ENCODE data around the gene FTH1. TPM values are rescaled to one million over a fixed set of nuclear protein-coding genes. Genes with fewer than 3 reads are reported as not detected.
A peak's percentile ranks its signal among the peaks of the same experiment; 100 is the strongest.

The FTH1 gene
- total and polyA plus RNA-seq, 2 of the 13 experiments (the other 11 are each of a cell fraction or from before 2014, with no cell fraction given) = 607 to 760 TPM

DNA sequence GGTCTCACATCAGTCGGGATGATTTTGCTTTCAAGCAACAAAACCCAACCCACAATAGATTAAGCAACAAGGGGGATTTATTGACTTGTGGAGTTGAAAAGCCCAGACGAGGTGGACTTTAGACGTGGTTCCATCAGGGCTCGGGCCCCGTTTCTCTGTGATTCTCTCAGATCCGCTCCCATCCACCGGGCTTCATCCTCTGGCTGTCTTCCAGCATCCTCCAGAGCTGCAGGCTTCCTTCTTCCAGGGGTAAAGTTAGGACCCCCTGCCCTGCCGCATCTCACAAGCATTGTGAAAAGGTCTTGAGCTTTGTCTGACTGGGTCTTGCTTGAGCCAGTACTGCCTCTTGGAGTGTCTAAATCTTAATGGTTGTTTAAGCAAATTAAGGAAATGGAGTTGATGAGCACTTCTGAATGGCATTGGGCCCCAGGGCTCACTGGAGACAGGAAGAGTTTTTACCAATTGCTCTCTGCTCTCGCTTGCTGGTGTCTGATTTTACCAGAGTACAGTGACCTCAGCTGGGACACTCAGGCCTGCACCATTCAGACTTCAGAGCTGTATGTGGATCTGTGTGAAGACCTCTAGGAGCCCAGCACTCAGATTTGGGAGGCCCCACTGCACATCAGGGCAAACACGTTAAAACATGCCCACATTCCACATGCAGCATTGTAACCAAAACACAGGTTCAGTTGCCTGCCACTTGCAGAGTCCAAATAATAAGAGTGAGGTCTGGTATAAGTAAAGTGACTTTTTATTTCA is 13.5 kb upstream of the FTH1 start (continued):
- TF ChIP-seq NR3C1 (CRISPR knock-in tag; IDR thresholded peaks at IDR 0.05) (no peak), KDM1A (CRISPR knock-in tag; IDR thresholded peaks at IDR 0.05) (no peak), HNF4G (IDR thresholded peaks at IDR 0.05; ENCODE audit: borderline replicate concordance, low read depth, low read length) (peak; percentile 94), HNF4G (CRISPR knock-in tag; IDR thresholded peaks at IDR 0.05; ENCODE audit: borderline replicate concordance, low read depth) (peak; percentile 84), TMF1 (CRISPR knock-in tag; IDR thresholded peaks at IDR 0.05; ENCODE audit: low read depth) (0 out of 2 replicates have a peak, but pooled peaks have one; percentile 61), ZNF543 (CRISPR knock-in tag; IDR thresholded peaks at IDR 0.05) (no peak), ZNF557 (CRISPR knock-in tag; IDR thresholded peaks at IDR 0.05) (no peak), MAZ (IDR thresholded peaks at IDR 0.05; ENCODE audit: borderline replicate concordance, low read depth, low read length) (no peak), MAZ (CRISPR knock-in tag; IDR thresholded peaks at IDR 0.05; ENCODE audit: low read depth) (peak; percentile 25; the same call in 1 of the 2 replicates), ZNF121 (CRISPR knock-in tag; IDR thresholded peaks at IDR 0.05) (peak; percentile 23; the same call in 1 of the 2 replicates), ARNT2 (CRISPR knock-in tag; IDR thresholded peaks at IDR 0.05; ENCODE audit: low read depth) (no peak; the same call in 1 of the 2 replicates), SP140L (CRISPR knock-in tag; IDR thresholded peaks at IDR 0.05; ENCODE audit: borderline replicate concordance) (no peak), RBFOX2 (IDR thresholded peaks at IDR 0.05; ENCODE audit: low read depth, low read length) (peak; percentile 29; the same call in 1 of the 2 replicates), ZNF891 (CRISPR knock-in tag; IDR thresholded peaks at IDR 0.05) (no peak), ZNF567 (CRISPR knock-in tag; IDR thresholded peaks at IDR 0.05; ENCODE audit: borderline replicate concordance) (no peak), ZNF777 (CRISPR knock-in tag; IDR thresholded peaks at IDR 0.05) (peak; percentile 23; the same call in 1 of the 2 replicates), FOSL2 (CRISPR knock-in tag; IDR thresholded peaks at IDR 0.05) (peak; percentile 51), ZNF563 (CRISPR knock-in tag; IDR thresholded peaks at IDR 0.05) (no peak), TRIM24 (CRISPR knock-in tag; IDR thresholded peaks at IDR 0.05) (no peak), DMAP1 (CRISPR knock-in tag; IDR thresholded peaks at IDR 0.05) (no peak; the same call in 1 of the 2 replicates), IRF2 (CRISPR knock-in tag; IDR thresholded peaks at IDR 0.05) (0 out of 2 replicates have a peak, but pooled peaks have one; percentile 9)
- TF ChIP-seq, protein P1, sequence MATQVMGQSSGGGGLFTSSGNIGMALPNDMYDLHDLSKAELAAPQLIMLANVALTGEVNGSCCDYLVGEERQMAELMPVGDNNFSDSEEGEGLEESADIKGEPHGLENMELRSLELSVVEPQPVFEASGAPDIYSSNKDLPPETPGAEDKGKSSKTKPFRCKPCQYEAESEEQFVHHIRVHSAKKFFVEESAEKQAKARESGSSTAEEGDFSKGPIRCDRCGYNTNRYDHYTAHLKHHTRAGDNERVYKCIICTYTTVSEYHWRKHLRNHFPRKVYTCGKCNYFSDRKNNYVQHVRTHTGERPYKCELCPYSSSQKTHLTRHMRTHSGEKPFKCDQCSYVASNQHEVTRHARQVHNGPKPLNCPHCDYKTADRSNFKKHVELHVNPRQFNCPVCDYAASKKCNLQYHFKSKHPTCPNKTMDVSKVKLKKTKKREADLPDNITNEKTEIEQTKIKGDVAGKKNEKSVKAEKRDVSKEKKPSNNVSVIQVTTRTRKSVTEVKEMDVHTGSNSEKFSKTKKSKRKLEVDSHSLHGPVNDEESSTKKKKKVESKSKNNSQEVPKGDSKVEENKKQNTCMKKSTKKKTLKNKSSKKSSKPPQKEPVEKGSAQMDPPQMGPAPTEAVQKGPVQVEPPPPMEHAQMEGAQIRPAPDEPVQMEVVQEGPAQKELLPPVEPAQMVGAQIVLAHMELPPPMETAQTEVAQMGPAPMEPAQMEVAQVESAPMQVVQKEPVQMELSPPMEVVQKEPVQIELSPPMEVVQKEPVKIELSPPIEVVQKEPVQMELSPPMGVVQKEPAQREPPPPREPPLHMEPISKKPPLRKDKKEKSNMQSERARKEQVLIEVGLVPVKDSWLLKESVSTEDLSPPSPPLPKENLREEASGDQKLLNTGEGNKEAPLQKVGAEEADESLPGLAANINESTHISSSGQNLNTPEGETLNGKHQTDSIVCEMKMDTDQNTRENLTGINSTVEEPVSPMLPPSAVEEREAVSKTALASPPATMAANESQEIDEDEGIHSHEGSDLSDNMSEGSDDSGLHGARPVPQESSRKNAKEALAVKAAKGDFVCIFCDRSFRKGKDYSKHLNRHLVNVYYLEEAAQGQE (IDR thresholded peaks at IDR 0.05; ENCODE audit: borderline replicate concordance in 1 of 2, low read depth in 1 of 2, low read length in 2 of 2) = no peak; a peak in 1 of 4 replicates
- TF ChIP-seq, protein P2, sequence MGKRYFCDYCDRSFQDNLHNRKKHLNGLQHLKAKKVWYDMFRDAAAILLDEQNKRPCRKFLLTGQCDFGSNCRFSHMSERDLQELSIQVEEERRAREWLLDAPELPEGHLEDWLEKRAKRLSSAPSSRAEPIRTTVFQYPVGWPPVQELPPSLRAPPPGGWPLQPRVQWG (CRISPR knock-in tag; IDR thresholded peaks at IDR 0.05; ENCODE audit: borderline replicate concordance, low read depth) = no peak
- TF ChIP-seq, protein P3, sequence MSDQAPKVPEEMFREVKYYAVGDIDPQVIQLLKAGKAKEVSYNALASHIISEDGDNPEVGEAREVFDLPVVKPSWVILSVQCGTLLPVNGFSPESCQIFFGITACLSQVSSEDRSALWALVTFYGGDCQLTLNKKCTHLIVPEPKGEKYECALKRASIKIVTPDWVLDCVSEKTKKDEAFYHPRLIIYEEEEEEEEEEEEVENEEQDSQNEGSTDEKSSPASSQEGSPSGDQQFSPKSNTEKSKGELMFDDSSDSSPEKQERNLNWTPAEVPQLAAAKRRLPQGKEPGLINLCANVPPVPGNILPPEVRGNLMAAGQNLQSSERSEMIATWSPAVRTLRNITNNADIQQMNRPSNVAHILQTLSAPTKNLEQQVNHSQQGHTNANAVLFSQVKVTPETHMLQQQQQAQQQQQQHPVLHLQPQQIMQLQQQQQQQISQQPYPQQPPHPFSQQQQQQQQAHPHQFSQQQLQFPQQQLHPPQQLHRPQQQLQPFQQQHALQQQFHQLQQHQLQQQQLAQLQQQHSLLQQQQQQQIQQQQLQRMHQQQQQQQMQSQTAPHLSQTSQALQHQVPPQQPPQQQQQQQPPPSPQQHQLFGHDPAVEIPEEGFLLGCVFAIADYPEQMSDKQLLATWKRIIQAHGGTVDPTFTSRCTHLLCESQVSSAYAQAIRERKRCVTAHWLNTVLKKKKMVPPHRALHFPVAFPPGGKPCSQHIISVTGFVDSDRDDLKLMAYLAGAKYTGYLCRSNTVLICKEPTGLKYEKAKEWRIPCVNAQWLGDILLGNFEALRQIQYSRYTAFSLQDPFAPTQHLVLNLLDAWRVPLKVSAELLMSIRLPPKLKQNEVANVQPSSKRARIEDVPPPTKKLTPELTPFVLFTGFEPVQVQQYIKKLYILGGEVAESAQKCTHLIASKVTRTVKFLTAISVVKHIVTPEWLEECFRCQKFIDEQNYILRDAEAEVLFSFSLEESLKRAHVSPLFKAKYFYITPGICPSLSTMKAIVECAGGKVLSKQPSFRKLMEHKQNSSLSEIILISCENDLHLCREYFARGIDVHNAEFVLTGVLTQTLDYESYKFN (CRISPR knock-in tag; conservative IDR thresholded peaks at IDR 0.05) = peak; percentile 95

Data from HepG2 (cell line).